GM19328 (cell line): Measurements from ENCODE around the gene PRMT1.
A peak's percentile ranks its signal among the peaks of the same experiment; 100 is the strongest.

Experiments used
- ATAC-seq: cut with Tn5 transposase; IDR thresholded peaks from one replicate; pipeline ENCODE4 v1.9.1; 2021; ENCODE audit warnings: mild to moderate bottlenecking, moderate library complexity; ENCODE audit not compliant: unreplicated experiment

PRMT1 gene

DNA sequence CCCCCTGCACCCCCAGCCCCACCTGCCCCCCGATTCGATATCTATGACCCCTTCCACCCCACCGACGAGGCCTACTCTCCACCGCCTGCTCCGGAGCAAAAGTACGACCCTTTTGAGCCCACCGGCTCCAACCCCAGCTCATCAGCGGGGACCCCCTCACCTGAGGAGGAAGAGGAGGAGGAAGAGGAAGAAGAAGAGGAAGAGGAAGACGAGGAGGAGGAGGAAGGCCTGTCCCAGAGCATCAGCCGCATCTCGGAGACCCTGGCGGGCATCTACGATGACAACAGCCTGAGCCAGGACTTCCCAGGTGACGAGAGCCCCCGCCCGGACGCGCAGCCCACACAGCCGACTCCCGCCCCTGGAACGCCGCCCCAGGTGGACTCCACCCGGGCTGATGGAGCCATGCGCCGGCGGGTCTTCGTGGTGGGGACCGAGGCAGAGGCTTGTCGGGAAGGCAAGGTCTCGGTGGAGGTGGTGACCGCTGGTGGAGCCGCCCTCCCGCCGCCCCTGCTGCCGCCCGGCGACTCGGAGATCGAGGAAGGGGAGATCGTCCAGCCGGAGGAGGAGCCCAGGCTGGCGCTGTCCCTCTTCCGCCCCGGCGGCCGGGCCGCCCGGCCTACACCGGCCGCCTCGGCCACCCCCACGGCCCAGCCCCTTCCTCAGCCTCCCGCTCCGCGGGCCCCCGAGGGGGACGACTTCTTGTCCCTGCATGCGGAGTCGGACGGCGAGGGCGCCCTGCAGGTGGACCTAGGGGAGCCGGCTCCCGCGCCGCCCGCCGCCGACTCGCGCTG is 25.8 kb upstream of the PRMT1 start:
- ATAC-seq, result no peak

DNA sequence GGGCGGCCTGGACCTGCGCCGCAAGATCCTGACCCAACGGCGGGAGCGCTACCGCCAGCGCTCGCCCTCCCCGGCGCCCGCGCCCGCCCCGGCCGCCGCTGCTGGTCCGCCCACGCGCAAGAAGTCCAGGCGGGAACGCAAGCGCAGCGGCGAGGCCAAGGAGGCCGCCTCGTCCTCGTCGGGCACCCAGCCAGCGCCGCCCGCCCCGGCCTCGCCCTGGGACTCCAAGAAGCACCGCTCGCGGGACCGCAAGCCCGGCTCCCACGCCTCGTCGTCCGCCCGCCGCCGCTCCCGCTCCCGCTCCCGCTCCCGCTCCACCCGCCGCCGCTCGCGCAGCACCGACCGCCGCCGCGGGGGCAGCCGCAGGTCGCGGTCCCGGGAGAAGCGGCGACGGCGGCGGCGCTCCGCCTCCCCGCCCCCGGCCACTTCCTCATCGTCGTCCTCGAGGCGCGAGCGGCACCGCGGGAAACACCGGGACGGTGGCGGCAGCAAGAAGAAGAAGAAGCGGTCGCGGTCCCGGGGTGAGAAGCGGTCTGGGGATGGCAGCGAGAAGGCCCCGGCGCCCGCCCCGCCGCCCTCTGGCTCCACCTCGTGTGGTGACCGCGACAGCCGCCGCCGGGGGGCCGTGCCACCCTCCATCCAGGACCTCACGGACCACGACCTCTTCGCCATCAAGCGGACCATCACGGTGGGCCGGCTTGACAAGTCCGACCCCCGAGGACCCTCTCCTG is 25.1 kb upstream of the PRMT1 start:
- ATAC-seq, result no peak

DNA sequence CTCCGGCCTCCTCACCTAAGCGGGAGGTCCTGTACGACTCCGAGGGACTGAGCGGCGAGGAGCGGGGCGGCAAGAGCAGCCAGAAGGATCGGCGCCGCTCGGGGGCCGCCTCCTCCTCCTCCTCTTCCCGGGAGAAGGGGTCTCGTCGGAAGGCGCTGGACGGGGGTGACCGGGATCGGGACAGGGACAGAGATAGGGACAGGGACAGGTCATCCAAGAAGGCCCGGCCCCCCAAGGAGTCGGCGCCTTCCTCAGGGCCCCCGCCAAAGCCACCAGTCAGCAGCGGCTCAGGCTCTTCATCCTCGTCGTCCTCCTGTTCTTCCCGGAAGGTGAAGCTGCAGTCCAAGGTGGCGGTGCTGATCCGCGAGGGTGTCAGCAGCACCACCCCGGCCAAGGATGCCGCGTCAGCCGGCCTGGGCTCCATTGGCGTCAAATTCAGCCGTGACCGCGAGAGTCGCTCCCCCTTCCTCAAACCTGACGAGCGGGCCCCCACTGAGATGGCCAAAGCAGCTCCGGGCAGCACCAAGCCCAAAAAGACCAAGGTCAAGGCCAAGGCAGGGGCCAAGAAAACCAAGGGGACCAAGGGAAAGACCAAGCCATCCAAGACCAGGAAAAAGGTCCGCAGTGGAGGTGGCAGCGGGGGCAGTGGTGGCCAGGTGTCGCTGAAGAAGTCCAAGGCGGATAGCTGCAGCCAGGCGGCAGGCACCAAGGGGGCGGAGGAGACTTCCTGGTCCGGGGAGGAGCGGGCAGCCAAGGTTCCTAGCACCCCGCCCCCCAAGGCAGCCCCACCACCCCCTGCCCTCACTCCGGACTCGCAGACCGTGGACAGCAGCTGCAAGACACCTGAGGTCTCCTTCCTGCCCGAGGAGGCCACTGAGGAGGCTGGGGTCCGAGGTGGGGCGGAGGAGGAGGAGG is 24.3 kb upstream of the PRMT1 start:
- no peak for ATAC-seq

DNA sequence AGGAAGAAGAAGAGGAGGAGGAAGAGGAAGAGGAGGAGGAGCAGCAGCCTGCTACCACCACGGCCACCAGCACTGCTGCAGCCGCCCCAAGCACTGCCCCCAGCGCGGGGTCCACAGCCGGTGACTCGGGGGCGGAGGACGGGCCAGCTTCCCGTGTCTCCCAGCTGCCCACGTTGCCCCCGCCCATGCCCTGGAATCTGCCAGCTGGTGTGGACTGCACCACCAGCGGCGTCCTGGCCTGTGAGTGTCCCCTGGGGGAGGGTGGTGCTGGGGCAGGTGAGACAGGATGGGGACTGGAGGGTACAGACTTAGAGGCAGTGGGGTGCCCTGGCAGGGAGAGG is 23.6 kb upstream of the PRMT1 start:
- no peak for ATAC-seq

DNA sequence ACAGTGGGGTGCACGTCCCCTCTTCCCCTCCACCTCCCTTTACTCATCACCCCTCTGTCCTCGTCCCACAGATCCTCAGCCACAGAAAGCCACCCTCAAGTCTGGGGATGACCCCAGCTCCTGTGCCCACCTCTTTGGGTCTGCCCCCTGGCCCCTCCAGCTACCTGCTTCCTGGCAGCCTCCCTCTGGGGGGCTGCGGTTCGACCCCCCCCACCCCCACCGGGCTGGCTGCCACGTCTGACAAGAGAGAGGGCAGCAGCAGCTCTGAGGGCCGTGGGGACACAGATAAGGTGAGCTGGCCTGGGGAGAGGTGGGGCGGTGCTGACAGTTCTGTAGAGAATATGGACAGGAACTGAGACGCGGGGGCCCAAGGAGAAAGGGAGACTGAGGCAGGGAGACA is 22.5 kb upstream of the PRMT1 start:
- ATAC-seq, result no peak

DNA sequence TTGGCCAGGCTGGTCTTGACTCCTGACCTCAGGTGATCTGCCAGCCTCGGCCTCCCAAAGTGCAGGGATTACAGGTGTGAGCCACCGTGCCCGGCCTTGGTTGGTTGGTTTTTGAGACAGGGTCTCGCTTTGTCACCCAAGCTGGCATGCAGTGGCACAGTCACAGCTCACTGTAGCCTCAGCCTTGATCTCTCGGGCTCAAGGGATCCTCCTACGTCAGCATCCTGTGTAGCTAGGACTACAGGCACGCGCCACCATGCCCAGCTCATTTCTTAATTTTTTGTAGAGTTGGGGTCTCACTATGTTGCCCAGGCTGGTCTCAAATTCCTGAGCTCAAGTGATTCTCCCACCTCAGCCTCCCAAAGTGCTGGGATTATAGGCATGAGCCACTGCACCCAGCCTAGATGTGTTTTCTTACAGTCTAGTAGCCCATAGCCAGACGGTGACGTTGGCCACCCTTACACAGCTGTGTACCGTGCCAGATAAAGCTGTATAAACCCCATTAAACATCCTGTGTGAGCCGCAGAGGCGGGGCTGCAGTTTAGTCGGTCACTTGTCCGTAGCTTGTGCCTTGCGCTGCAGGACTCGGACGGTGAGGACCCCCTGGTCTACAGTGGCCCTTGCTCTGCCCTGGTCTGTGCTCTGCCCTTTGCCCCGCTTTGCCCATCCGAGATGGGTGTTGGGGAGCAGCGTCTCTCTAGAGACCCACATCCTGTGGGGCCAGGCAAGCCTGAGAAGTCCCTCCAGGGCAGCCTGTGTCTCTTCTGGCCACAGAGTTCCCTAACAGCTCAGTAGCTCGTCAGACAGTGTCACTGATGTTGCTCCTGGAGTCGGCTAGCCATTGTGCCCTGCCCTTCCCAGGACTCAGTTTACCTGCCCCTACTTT is 21.3 kb upstream of the PRMT1 start:
- no peak for ATAC-seq

DNA sequence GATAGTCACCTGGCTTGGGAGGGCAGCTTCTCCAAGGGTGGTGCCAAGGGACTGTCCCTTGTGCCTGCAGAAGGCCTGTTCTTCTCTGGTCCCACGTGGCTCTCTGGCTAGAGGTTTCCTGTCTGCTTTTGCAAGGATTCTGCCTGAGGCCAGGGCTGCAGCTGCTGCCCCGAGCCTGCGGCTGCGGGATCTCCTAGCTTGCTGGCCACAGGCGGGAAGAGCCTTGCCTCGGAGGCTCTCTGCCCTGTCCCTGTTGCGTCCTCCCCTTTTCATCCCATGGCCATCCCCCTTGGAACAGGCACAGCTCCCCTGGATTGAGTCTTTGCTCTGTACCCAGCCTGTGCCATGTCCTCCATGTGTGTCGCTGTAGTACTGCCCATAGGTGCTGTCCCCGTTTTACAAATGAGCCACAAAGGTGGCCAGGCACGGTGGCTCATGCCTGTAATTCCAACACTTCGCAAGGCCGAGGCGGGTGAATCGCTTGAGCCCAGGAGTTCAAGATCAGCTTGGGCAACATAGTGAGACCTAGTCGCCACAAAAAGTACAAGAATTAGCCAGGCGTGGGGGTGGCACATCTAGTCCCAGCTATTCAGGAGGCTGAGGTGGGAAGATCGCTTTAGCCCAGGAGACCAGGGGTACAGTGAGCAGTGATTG is 20.5 kb upstream of the PRMT1 start:
- ATAC-seq, result no peak

DNA sequence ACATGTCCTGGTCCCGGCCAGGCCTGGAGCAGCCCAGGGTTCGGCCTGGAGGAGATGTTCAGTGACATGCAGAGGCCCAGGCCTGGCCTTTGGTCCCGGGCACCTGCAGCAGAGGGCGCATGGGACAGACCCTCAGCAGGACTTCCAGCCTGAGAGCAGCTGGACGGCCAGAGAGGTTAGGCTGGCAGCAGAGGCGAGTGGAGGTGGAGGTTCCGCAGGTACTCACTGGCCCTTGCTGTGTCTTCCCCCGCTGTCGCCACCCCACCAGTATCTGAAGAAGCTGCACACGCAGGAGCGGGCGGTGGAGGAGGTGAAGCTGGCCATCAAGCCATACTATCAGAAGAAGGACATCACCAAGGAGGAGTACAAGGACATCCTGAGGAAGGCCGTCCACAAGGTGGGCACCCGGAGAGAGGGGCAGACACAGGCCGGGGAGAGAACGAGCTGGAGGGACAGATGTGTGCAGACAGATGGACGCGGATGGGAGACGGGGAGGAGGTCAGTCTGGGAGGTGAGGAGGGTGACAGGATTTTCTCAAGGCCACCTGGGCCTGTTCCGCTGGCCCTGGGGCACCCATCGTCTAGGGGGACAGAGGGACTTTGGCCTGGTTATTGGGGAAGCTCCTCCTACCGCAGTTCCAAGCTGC is 19.5 kb upstream of the PRMT1 start:
- ATAC-seq, result no peak

DNA sequence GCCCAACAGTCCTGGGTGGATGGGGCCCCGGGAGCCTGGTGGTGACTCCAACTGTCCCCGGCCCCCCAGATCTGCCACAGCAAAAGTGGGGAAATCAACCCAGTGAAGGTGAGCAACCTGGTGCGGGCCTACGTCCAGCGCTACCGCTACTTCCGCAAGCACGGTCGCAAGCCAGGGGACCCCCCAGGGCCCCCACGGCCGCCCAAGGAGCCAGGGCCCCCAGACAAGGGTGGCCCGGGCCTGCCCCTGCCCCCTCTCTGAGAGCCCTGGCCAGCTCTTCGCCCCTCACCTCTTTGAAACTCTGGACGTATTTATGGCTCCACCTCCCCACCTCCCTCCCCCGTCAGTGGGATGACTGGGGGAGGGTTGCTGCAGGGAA is 18.9 kb upstream of the PRMT1 start:
- ATAC-seq, result no peak

DNA sequence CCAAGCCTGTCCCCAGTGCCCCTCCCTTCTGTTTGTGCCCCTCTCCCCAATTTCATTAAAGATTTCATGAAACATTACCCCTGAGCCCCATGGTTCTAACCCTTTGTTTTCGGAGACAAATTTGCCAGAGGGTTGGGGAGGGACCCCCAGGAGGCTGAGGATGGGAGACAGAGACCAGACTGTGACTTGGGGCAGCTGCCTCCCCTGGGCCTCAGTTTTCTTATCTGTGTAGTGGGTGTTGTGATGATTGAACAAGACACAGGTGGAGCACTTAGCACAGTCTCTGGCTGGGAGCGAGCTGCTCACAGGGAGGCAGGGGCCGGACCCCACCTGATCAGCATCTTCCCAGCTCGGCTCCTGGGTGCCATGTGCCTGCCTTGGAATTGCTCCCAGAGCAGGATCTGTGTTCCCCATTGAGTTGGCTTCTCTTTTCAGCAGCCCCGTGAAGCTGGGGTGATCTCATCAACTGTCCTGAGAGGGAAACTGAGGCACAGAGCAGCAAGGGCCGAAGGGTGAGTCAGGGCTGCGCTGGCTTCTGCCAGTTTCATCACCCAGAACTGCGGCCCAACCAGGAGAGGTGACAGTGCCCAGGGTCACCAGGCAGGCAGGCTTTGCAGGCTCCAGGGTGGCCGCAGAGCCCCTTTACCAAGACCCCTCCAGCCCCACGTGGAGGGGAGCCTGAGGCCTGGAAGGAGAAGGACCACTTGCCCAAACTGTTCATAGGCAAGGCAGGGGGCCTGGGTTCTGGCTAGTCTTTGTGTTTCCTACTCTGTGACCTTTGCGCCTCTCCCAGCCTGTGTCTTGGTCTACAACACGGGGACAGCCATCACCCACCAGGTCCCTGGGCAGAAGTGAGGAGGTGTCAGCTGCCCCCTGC is 18.3 kb upstream of the PRMT1 start:
- ATAC-seq, result no peak

DNA sequence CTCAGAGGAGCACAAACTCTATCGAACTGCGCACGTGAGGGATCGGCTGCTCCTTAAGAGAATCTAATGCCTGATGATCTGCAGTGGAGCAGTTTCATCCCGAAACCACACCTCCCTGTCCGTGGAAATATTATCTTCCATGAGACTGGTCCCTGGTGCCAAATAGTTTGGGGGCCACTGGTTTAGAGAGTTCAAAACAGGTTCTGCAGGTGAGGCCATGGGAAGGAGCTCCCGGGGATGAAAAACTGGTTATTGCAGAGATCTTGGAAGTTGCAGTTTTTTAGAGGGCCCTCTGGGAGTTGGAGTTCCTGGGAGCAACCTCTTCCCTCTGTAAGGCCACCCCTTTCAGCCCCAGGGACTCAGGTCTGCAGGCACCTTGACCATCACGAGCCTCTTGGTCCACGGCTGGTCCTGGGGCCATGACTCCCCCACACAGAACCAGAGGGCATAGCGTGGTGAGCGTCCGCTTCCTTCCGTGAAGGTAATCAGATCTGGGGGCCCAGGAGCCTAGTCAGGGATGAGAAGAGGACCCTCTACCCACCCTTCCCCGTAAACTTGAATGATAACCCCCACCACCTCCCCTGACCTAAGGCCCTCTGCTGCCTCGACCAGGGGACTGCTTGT is 16.6 kb upstream of the PRMT1 start:
- no peak for ATAC-seq

DNA sequence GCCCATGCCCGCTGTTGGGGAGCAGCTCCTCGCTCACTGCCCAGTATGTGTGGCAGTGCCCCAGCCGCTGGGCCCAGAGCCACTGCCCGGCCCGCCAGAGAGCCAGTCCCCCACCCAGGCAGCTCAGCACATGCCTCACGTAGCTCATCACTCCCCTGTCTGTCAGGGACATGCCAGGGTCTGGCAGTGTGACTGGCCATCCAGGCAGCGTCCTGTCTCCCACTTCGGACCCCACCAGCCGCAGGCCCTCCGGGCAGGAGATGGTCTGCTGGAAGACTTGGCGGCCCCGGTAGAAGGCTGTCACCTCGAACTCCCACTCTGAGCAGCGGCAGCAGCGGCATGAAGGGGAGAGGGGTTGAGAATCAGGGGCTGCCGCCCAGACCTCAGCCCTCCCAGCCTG is 15.1 kb upstream of the PRMT1 start:
- ATAC-seq, result no peak

DNA sequence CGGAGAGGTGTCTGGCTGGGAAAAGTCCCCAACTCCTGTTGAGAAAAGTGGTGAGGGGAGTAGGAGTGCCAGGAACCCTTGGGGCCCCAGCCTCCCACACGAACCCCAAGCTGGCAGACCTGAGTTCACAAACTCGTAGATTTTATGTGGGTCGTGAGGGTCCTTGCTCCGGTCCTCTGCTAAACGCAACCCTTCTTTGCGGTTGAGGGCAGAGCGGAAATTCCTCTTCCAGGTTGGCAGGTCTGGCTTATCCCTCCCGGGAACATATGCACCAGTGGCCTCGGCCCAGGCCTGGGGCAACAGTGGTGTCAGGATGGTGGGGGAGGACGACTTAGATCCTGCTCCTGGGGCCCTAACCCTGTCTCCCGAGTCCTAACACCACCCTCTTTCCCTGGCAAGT is 13.8 kb upstream of the PRMT1 start:
- no peak for ATAC-seq

DNA sequence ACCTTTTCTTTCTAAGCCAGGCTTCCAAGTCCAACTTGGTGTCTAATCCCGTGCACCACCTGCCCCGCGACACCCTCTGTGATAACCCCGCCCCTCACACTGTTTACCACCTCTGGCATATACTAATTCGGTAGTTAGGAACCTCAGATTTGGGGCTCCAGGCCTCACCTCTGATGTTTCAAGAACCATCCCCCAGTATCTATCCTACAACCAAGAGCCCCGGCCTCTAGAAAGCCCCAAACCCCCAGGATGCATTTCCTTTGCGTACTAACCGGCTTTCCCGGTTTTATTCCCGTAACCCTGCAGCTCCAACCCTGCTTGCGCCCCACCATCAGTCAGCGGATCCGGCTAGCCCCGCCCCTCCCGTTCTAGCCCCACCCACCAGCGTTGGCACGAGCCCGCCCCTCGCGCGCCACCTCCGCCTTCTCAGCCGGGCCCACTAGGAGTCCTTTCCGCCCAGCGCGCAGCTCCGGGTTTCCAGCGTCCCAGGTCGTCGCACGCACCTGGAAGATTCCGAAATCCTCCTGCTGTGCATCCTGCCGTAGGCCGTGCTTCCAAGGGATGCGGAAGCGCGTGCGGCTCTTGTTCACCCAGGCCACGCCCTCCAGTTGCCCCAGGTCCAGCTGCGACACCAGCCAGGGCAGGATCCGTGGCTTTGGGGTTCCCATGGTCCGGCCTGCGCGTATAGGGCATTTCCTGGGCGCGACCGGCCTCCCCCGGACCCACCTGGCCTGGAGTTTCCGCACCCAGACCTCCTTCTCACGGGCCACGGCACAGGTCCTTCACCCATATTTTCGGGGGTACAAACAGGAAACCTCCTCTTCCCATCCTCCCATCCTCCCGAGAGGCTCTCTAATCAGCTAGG is 12.7 kb upstream of the PRMT1 start:
- ATAC-seq, result no peak

DNA sequence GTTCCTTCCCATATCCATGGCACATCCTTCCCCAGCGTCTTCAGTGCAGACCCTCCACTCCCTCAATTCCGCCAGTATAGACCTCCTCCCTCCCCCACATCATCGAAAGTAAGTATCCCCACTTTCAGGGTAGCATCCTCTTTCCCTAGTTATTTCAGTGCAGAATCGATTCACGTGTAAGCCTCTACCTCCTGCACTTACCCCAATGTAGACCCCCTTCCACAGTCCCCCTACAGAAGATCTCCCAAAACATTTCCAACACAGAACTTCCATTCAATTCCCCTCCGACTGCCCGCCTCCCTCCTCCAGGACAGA is 12.1 kb upstream of the PRMT1 start:
- ATAC-seq, result no peak

DNA sequence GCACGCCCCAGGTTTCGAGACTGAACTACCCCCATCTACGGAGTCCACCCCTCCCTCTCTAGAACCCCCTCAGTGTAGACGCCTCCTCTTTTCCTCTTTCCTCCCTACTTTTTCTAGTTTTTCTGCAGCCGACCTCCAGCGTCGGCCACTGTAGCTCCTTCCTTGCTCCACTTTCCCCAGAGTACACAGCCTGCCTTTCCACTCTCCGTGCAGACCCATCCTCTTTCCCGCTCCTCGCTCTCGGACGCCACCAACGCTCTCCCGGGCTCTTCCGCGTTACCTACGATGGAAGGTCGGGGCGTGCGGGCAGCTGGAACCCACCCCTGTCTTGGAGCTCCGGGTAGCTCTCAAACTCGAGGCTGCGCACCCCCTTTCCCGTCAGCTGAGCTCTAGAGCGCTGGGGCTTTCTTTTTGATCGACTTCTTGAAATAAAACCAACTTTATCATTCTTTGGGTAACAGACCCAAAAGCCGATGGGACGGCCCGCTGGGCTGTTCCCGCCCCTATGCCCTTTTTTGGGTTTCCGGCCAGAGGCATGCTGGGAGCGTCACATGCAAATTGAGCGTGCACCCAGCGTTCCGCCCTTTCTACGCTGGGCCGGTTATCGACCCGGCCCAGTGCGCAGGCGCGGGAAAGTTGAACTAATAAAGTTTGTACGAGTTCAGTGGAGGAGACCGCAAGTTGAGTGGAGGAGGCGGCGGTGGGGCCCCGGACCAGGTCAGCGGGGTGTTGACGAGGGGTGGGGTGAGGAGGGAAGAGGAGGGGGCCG is 11.5 kb upstream of the PRMT1 start, which contains the start of the genes BCL2L12 and IRF3:
BCL2L12 (plus strand) TSS at position 583 of the 769 bp plus-strand sequence. CDS start 760 bp downstream, outside the sequence.
IRF3 (minus strand) TSS at position 507 of the 769 bp plus-strand sequence. CDS start 1,019 bp downstream, outside the sequence.
- ATAC-seq, result peak; percentile 71

DNA sequence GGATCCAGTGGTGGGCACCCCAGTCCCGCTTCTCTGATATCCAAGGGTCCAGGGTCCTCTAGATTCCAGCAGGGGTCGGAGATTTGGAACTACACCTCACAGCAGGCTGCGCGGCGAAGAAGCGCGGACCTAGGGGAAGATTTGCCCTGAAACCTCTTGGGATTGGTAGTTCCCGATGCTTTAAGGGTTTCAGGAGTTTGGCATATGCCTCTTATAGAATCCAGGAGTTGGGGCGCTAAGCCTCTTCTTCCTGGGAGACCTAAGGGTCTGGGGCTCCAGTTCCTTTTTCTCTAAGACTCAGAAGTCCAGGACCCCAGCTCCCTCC is 11.0 kb upstream of the PRMT1 start:
- no peak for ATAC-seq
